HG03064 (cell line): ENCODE data around the gene SYCP2.

Experiments used
- ATAC-seq: cut with Tn5 transposase; IDR thresholded peaks from one replicate; pipeline ENCODE4 v1.9.1; 2021; ENCODE audit warnings: low read depth; ENCODE audit not compliant: unreplicated experiment

SYCP2 gene

DNA sequence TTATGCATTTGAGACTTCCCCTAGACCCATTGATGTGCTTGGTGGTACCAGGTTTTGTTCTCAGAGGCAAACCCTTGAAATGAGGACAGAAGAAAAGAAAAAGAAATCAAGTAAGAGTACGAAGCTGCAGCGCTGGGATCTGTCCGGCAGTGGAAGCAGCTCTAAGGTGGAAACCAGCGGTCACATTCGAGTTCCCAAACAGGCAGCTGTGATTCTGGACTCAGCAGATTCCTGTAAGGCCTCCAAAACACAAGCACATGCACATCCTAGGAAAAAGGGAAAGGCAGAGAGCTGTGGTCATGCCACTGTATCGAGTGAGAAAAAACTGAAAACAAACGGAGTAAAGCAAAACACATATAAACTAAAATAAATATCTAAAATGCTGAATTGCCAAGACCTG is 11.3 kb upstream of the SYCP2 start:
- no peak for ATAC-seq

DNA sequence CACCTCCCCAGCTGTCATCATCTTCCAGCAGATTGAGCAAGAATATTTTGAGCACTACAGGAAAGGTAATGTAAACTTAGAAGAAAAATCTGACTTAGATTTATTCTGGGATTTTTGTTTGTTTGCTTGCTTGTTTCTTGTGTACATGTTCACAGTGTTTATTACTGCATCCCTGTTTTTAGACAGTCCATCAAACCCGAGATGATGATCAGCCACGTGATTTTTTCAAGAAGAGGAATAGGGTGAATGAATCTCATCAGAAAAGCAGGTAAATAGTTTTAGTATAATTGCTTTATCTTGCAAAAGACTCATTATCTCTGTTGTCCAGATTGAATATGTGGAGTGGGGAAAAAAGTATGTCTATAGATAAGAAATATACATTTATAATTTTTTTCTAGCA is 8.8 kb upstream of the SYCP2 start:
- no peak for ATAC-seq

DNA sequence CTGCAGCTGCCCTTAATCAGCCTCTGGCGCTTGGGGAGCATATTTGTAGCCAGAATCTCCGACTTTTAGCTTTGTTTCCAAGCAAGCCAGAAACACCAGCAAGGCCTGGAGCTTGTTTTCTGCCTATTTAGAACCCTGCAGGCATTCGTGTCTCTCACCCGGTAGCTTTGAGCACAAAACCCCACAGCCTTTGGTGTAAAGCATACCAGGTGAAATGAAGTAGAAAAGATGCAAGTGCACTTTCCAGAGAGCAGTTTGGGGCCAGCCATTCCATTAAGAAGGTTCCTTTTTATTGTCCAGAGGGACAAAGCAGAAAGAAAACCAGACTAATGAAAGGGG is 7.5 kb upstream of the SYCP2 start:
- ATAC-seq: no peak

DNA sequence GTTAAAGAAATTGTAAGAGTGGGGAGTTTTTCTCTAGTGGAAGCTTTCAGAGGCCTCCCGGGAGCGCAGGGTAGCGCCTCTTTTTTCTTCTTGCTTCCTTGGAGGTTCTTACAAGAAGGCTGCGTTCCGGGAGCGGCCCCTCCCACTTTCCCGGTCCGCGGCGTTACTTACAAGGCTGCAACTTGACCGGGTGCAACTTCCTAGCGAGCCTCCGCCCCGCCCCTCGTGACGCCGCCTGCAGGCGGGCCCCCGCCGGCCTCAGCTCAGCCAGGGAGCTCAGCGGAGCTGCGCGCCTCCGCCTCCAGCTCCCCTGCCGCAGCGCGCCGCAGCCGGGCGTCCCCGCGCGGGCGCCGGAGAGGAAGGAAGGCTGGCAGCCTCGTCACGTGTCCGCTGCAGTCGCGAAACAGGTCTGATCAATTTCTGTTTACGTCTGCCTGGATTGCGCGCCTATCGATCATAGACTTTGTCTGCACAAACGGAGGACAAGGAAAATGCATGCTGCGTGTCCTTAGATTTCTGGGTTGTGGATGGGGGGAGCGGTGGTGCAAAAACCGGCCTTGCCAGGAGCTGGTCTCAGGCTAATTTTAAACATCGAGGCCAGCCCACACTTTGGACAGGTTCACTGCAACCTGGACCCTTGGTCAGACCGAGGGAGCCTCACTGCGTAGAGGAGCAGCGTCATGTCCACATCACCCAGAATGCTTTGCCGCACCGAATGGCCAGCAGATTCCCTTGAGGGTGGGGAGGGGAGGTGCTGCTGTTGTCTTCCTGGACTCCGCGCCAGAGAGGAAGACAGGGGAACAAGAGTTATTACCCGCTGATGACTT is 6.9 kb upstream of the SYCP2 start, which contains the start of the genes FAM217B and PPP1R3D:
Gene FAM217B, plus strand, starts transcription at position 261 of the 827 bp plus-strand sequence. CDS start 3,555 bp downstream, outside the sequence.
Gene PPP1R3D, minus strand, starts transcription at position 177 of the 827 bp plus-strand sequence. CDS start 374 bp downstream, outside the sequence.
- peak; percentile 93 for ATAC-seq

DNA sequence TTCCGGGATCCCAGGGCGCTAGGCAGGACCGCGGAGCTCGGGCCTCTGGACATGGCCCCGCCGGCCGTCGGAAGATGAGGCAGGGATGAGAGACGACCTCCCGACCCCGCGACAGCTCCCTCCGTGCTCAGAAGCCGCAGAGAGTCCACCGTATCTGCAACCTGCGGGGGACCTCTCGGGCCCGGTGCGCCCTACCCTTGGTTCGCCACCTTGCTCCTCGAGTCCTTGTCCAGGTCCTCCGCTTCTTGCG is 6.4 kb upstream of the SYCP2 start:
- ATAC-seq: peak; percentile 28

DNA sequence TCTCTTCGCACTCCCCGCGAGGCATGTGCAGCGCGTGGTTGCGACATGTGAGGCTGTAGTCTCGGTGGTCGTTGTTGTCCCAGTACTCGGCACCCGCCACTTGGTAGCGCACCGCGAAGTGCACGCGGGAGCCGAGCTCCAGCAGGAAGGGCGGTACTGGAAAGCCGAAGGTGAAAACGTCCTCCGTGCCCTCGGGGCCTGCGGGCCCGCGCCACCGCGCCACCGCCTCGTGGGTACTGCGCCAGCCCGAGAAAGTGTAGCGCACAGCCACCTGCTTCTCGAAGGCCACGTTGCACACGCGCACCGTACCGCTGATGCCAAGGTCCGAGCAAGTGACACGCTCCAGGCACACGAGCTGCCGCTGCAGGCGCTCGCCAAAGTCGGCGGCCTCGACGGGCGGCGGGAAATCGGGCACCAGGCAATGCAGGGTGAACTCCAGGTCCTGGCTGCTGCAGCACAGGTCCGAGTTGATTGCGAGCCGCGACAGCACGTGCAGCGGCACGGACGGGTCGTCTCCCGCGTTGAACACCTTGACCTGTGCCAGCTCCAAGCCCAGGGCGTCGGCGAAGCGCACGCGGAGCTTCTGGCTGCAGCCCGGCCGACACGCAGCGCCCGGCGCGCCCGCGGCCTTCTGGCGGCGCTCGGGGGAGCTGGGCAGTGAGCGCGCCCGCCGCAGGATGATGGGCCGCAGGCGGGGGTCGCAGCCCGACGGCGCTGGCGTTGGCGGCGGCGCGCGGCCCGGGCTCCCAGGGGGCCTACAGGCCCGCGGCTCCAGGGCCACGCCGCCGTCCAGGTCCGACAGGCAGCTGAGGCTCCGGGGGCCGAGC is 5.8 kb upstream of the SYCP2 start:
- ATAC-seq: peak; percentile 1

DNA sequence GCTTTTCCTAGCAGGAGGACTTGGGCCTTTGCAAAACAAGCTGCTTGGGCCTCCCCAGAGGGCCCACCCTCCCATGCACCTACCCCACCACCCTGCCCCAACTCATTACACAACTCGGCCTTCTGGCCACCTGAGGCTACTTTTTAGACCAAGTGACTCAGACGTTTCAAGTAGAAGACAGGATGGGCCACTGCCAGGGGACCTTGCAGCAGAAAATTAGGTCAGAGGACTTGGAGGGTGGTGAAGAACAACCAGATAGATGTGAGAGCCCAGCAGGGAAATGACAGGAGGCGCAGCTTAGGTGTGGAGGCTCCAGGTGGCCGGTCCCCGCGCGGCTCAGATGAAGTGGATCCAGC is 5.2 kb upstream of the SYCP2 start:
- no peak for ATAC-seq

DNA sequence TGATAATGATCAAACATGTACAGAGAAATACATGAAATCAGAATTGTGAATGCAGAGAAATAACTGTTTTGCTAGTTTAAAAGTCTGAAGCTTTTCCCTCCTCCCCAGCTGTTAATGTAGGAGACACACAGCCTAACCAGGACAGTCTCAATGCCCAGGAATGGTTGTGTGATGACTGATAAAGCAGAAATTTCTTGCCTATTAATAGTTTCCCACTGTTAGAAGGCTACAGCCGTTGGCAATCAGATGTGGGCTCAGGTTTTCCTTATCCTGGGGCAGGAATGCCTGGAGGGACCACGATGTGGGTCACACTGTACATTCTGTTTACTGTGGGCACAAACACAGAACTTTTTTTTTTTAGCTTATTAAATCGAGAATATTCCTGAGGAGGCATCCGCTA is 4.8 kb upstream of the SYCP2 start:
- ATAC-seq: no peak

DNA sequence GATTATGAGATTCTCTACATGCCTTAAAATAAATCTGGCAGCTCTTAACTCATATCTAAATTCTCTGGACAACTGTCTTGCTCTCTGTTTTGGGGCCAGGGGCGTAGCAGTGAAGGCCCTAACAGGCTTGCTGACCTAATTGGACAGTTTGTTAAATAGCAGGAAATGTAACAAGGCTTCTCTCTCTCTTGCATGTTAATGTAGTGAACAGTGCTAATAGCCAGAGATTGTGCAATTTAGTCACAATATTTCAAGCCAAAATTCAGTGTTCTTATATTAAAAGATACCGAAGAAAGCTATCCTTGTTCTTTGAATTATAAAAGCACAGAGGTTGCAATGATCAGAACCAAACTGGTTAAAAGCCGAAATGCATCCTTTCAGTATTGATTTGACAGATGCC is 3.7 kb upstream of the SYCP2 start:
- ATAC-seq: no peak

DNA sequence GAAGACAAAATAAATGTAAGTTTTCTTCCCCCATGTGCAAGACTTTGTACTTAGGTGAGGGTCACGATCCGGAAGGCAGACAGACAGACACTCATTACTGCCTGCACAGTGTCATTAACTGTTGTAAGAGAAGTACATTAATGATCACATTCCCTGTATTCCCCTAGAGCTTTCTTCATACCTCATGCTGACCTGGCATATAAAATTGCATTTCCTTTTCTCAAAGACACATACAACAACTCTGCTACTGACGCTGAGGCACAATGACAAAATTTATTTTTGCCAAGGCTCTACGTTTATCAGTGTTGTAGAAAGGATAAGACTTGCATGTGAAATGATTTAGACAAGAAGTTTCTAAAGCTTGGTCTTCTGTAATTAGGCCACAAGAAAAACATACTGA is 3.0 kb upstream of the SYCP2 start:
- ATAC-seq: no peak

DNA sequence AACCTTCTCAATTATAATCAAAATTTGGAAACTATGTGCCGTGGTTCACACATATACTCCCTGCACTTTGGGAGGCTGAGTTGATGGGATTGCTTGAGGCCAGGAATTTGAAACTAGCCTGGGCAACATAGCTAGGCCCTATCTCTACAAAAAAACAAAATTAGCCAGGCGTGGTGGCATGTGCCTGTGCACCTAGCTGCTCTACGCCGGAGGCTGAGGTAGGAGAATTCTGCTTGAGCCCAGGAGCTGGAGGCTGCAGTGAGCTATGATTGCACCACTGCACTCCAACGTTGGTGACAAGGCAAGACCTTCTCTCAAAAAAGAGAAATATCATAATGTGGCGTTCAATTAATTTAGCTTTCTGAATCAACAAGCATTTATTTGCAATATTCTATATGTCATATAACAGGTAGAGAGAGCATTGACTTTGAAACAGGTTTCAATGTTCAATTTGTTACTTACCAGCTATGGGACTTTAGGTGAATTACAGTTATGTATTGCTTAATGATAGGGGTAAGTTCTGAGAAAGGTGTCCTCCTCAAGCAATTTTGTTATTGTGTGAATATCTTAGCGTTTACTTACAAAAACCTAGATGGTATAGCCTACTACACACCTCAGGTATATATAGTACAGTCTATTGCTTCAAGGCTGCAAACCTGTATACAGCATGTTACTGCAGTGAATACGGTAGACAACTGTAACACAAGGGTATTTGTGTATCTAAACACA is 2.2 kb upstream of the SYCP2 start:
- no peak for ATAC-seq

DNA sequence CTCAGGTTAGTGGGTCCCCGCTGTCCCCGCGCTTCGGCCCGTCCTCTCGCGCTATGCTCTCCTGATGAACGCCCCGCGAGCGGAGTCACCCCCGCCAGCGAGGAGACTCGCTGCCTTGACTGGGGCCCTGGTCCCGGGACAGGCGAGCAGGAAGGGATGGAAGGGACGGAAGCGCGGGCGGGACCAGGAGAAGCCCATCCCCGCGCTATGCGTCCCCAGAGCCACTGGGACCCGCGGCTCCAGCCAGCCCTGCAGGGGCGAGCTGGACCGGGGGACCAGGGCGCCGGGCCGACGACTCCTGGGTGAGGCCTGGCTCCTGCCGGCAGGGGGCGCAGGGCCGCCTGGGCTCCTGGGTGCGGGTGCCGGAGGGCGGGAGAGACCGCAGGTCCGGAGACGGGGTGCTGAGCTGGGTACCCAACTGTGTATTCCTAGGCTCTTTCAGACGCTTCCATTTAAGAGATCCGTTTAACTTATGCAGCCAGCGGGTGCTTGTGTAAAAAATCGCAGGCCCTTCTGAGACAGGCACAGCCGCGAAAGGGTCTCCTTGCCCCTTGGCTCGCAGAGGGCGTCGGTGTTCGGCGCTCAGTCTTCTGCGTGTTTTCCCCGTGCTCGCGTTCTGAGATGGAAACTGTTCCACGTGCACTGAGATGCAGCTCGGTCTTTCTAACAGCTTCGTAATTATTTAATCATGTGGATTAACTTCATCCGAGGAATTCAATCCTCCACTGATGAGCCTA is 580 bp upstream of the SYCP2 start:
- peak; percentile 63 for ATAC-seq

DNA sequence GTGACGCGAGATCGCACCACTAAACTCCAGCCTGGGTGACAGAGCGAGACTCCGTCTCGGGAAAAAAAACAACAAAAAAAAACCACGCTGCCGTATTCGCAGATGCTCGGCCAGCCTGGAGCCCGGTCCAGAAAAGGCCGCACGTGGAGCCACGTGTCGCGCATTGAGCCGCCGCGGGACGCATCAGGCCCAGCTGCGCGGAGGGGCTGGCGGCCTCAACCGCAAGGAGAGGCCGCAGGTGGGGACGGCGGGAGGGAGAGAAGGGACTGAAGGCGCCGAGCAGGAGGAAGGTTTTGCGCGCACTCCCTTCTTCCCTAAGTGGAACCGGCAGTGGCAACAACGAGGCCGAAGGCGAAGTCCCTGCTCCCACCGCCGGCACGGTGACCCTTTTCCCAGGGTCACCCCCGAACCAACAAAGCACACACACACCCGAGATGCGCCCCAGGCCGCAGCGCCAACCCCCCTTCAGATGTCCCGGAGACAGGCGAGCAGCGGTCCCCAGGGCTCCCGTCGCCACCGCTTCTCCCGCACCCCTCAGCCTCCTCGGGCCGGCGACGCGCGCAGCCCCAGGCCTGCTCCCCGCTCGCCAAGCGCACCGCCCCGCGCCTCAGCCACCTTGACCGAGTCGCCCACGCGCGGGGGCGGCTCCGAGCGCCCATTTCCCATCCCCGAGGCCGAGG is 681 bp downstream of the SYCP2 start:
- no peak for ATAC-seq

DNA sequence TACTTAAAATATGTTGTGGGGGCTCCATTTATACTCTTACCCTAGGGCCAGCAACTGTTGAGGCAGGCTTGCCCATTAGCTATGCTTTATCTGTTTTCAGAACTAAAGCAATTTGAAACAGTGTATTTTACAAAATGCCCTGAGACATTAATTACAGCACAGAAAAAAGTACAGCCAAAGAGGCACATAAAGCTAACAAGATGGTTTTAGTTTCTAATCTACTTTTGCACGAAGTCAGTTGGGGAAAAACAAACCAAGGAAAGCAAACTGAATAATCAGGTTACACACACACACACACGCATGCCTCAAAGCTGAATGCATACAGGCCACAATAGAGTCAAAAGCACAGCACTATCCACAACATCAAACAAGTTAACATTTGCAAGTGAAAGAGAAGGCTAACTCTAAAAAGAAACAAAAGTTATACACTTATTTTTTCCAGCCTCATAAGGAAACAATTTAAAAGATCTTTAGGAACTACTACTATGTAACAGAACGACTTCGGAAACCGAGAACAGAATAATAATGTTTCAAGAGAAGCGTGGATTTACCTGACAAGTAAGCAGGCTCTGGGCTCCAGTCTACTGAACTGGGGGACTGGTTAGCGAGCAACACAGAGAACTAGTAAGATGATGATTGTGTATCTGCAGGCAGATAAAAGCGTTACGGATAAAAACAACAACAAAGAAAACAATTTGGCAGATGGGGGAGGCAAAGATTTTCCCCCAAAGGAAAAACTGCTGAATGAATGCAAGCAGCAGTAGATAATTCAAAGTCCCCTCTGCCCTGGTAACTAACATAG is 1.7 kb downstream of the SYCP2 start:
- no peak for ATAC-seq

DNA sequence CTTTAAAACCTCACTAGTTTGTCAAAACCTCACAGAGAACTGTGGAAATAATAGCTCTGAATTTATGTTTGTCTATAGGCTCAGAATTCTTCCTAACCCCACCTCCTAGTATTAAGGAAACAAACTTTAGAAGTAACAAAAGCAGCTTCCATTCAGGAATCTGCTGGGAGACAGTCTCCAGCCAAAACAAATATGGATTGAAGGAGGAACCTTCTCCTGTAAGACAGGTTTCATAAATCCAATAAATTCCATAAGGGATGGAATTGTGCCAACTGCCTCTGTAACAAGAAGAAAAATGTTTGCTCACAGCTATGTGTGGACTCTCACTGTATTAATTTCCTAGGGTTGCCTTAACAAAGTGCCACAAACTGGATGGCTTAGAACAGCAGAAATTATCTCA is 7.5 kb downstream of the SYCP2 start:
- no peak for ATAC-seq

DNA sequence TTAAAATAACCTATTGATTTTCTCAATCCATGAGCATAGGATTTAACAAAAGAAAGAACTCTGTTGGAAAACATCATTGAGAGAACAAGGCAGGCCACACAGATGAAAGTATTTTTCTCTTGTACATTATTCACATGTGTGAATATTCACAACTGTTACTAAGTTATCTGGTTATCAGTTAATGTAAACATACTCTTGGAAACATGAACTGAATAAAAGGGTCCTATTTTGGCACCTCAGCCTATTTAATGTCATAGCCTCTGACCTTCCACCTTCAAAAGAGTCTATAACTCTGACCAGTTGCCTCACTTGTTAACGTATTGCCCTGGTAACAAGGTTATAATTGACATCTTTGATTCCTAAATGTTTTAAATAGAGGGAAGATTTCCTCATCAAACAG is 8.1 kb downstream of the SYCP2 start:
- no peak for ATAC-seq

DNA sequence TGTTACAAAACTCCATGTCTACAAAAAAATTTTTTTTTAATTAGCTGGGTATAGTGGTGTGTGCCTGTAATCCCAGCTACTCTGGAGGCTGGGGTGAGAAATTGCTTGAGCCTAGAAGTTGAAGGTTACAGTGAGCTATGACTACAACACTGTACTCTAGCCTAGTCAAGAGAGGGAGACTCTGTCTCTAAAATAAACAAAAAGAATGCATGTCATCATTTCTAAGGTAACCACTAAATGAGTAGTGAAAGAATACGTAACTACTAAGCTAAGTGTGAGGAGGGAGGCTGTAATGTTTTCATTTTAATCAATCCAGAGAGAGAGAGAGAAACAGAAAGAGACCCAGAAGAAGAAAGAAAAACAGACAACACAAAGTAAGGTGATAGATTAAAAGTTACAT is 9.9 kb downstream of the SYCP2 start:
- ATAC-seq: no peak

DNA sequence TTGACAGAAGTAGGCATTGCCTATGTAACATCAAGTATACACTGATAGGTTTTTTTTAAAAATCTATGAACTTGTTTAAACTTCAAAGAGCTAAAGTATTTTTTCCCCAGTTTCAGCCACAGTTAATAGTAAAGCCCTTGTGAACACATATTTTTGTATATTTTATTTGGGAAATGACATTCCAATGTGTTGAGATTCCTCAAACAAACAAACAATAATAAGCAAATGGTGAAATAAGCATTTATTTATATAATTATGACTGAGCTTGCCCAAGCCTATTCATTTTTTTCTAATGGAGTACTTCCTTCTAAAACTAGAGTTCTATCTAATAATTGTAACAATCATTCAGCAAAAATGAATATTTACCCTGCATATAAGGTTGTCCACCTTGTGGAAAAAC is 12.5 kb downstream of the SYCP2 start:
- ATAC-seq: no peak

DNA sequence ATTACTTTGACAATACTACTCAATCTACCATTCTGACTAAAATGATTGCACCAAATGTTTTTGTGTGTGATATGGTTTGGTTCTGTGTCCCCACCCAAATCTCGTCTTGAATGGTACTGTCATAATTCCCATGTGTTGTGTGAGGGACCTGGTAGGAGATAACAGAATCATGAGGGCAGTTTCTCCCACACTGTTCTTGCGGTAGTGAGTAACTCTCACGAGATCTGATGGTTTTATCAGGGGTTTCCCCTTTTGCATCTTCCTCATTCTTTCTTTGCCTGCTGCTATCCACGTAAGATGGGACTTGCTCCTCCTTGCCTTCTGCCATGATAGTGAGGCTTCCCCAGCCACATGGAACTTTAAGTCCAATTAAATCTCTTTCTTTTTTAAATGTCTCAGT is 20.8 kb downstream of the SYCP2 start:
- no peak for ATAC-seq

DNA sequence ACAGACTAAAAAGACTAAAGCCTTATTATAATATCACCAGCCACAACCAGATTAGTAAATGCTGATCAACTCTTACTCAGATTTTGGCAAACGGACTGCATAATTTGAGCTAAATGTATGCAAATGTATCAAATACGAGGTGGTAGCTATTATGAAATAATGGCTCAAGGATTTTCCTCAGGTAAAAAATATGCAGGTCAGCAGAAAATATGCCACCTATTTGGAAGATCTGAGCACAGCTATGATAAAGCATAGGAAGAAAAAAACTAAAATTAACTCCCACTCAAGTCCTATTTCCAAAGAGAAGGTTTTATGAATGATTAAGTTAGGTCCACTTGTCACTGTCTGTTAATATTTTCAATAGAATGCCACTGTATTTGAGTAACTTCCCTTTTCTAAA is 22.4 kb downstream of the SYCP2 start:
- no peak for ATAC-seq
